Large intestine (tissue), 3 donors: Measurements from ENCODE around the gene DNAH9. TPM values are rescaled to one million over a fixed set of nuclear protein-coding genes. Genes with fewer than 3 reads are reported as not detected.

Source experiments
- DNase-seq, 2 donors: peaks; one replicate each; pipeline versions ENCODE4 v3.0.0 to v3.0.0-alpha.2; 2013
- H3K27ac ChIP-seq: one replicate; pipeline ENCODE4 v1.5.1; 2013; ENCODE audit warnings: low read length
- H3K27me3 ChIP-seq: 2 replicates; pipeline ENCODE4 v1.6.1; 2013; ENCODE audit warnings: low read length; ENCODE audit not compliant: control insufficient read depth, insufficient read depth
- H3K36me3 ChIP-seq: 2 replicates; pipeline ENCODE4 v1.6.1; 2013; ENCODE audit warnings: low read length; ENCODE audit not compliant: control insufficient read depth, insufficient read depth
- H3K4me1 ChIP-seq: one replicate; pipeline ENCODE4 v1.6.1; 2013; ENCODE audit warnings: low read length; ENCODE audit not compliant: control insufficient read depth, insufficient read depth
- H3K4me3 ChIP-seq: one replicate; pipeline ENCODE4 v1.5.1; 2013; ENCODE audit warnings: low read length
- H3K9me3 ChIP-seq: one replicate; pipeline ENCODE4 v1.6.1; 2013; ENCODE audit warnings: mild to moderate bottlenecking, low read depth, low read length, moderate library complexity; ENCODE audit not compliant: control insufficient read depth
- WGBS: methylation state at CpG from one replicate; pipeline ENCODE4 v1.1.5; 2013; ENCODE audit warnings: low lambda C conversion rate; ENCODE audit not compliant: insufficient coverage; 5-methylcytosine and 5-hydroxymethylcytosine counted together
- polyA plus RNA-seq: library from polyadenylated mRNA; unstranded; fragments of 120-200 nt; gene quantifications from one replicate; pipeline ENCODE4 v1.2.1, GENCODE V29; 2013

DNAH9 gene
- polyA plus RNA-seq, 1 donor = 0.28 TPM

DNA sequence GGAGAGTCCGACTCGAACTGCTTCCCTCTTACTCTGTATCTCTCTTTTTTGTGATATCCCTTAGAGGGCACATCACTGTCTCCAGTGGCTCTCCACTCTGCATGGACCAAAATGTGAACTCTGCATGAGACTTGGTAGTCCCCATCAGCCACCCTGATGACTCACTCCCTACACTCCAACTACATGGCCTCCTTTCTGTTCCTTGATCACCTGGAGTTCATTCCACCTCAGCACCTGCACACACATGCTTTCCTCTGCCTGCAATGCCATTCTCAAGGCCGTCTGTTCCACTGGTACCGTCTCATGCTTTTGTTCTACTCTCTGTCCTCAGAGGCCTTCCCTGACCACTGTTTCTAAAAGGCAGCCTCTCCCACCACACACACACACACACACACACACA is 109.3 kb downstream of the DNAH9 start:
- Histone ChIP-seq H3K4me1 (peaks cover 3% of the 10 kb centered on the region), H3K9me3 (no peaks in the 10 kb centered on the region), H3K4me3 (no peak overlapping the region), H3K27ac (no peak overlapping the region), H3K36me3 (no peaks in the 10 kb centered on the region), H3K27me3 (no peaks in the 10 kb centered on the region)
- WGBS = no CpG with 5 or more reads among the region's 4 CpGs
- DNase-seq = peak; percentile 27 to 62

DNA sequence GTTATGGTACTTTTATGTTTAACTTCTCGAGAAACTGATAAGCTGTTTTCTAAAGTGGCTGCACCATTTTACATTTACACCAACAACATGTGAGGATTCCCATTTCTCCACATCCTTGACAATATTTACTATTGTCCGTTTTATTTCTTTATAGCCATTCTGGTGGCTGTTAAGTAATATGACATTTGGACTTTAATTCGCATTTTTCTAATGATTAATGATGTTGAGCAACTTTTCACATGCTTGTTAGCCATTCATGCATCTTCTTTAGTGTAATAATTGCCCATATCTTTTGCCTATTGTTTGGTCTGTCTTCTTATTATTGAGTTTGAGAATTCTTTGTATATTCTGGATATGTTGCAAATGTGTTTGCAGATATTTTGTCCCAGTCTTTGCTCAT is 114.2 kb downstream of the DNAH9 start:
- 0% methylated on average over 1 of the region's 3 CpGs for WGBS
- H3K27me3 ChIP-seq = no peaks in the 10 kb centered on the region
- no peaks in the 10 kb centered on the region for H3K9me3 ChIP-seq
- H3K36me3 ChIP-seq = no peaks in the 10 kb centered on the region
- H3K27ac ChIP-seq = no peak overlapping the region
- H3K4me3 ChIP-seq = no peak overlapping the region
- peak; percentile 31 to 80 for DNase-seq
- H3K4me1 ChIP-seq = no peaks in the 10 kb centered on the region

- Histone ChIP-seq H3K9me3 (no peaks in the 10 kb centered on the region), H3K36me3 (no peaks in the 10 kb centered on the region), H3K27me3 (no peaks in the 10 kb centered on the region), H3K4me1 (no peaks in the 10 kb centered on the region), H3K27ac (no peak overlapping the region), H3K4me3 (no peak overlapping the region)
- DNase-seq = no peak
- WGBS = no CpG with 5 or more reads among the region's 11 CpGs
Measured at GRCh38 chr17:11719203-11719602, 120.9 kb downstream of the DNAH9 start.

DNA sequence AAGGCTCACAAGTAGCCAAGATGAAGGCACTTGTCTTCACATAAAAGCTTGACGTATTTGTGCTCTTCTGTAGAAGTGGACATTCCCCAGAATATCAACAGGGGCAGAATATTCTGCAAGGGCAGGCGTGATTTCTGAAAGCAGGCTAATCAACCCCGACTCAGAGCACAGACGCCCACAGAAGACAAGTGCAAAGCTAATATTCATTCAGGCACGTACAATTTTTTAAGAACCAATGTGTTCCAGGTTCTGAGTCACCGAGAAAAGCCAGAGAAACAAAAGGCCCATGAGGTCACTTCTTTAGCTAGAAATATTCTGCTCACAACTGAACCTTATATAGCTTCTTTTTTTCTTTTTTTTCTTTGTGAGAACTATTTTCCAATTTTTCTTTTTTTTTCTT is 121.6 kb downstream of the DNAH9 start:
- no peak for DNase-seq
- 83% methylated on average over 1 of the region's 6 CpGs for WGBS
- Histone ChIP-seq H3K27ac (no peak overlapping the region), H3K27me3 (no peaks in the 10 kb centered on the region), H3K36me3 (no peaks in the 10 kb centered on the region), H3K4me1 (no peaks in the 10 kb centered on the region), H3K4me3 (no peak overlapping the region), H3K9me3 (no peaks in the 10 kb centered on the region)

- DNase-seq = no peak
- WGBS = 86% methylated on average over 1 of the region's 2 CpGs
- H3K27ac ChIP-seq = no peak overlapping the region
- H3K4me3 ChIP-seq = no peak overlapping the region
- no peaks in the 10 kb centered on the region for H3K36me3 ChIP-seq
- H3K4me1 ChIP-seq = no peaks in the 10 kb centered on the region
- no peaks in the 10 kb centered on the region for H3K9me3 ChIP-seq
- no peaks in the 10 kb centered on the region for H3K27me3 ChIP-seq
Measured at GRCh38 chr17:11720816-11721215, 122.5 kb downstream of the DNAH9 start.

- no peaks in the 10 kb centered on the region for H3K9me3 ChIP-seq
- WGBS = 100% methylated on average over 2 of the region's 3 CpGs
Measured at GRCh38 chr17:11730747-11731146, 132.5 kb downstream of the DNAH9 start.

GRCh38 chr17:11736613-11737312 is 138.5 kb downstream of the DNAH9 start:
- 80% methylated on average over 2 of the region's 15 CpGs for WGBS

More at GRCh38 chr17:11730747-11731146, 132.5 kb downstream of the DNAH9 start:
- no peak for DNase-seq
- no peaks in the 10 kb centered on the region for H3K4me1 ChIP-seq
- no peaks in the 10 kb centered on the region for H3K27me3 ChIP-seq
- H3K27ac ChIP-seq = no peak overlapping the region
- no peaks in the 10 kb centered on the region for H3K36me3 ChIP-seq
- no peak overlapping the region for H3K4me3 ChIP-seq

GRCh38 chr17:11737313-11737679 is 139.0 kb downstream of the DNAH9 start:
- WGBS = no CpG with 5 or more reads among the region's 5 CpGs
- Histone ChIP-seq H3K36me3 (no peaks in the 10 kb centered on the region), H3K27me3 (no peaks in the 10 kb centered on the region), H3K4me1 (no peaks in the 10 kb centered on the region), H3K9me3 (no peaks in the 10 kb centered on the region), H3K27ac (no peak overlapping the region), H3K4me3 (no peak overlapping the region)
- DNase-seq = no peak

More at GRCh38 chr17:11736613-11737312, 138.5 kb downstream of the DNAH9 start:
- no peaks in the 10 kb centered on the region for H3K36me3 ChIP-seq
- no peak overlapping the region for H3K27ac ChIP-seq
- no peak overlapping the region for H3K4me3 ChIP-seq
- H3K4me1 ChIP-seq = no peaks in the 10 kb centered on the region
- H3K27me3 ChIP-seq = no peaks in the 10 kb centered on the region
- no peak for DNase-seq
- no peaks in the 10 kb centered on the region for H3K9me3 ChIP-seq

GRCh38 chr17:11738151-11738550 is 139.9 kb downstream of the DNAH9 start:
- Histone ChIP-seq H3K36me3 (no peaks in the 10 kb centered on the region), H3K27me3 (no peaks in the 10 kb centered on the region), H3K9me3 (no peaks in the 10 kb centered on the region), H3K27ac (no peak overlapping the region), H3K4me3 (no peak overlapping the region), H3K4me1 (no peaks in the 10 kb centered on the region)
- no peak for DNase-seq
- WGBS = no CpG with 5 or more reads among the region's 6 CpGs

DNA sequence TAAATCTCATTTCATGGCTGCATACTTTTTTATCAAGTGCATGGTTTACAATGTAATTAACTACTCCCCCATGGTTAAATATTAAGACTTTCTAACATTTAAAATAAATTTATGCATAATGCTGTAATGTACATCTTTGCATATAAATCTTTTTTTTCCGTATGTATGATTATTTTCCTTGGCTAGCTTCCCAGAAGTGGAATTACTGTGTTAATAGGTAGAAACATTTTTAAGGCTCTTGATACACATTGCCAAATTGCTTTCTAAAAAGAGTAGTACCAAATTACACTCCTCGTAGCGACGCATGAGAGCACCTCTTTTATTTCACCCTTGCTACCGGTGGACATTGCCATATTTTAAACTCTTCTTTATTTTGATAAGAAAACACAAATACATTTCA is 141.1 kb downstream of the DNAH9 start:
- Histone ChIP-seq H3K27ac (no peak overlapping the region), H3K9me3 (no peaks in the 10 kb centered on the region), H3K27me3 (no peaks in the 10 kb centered on the region), H3K36me3 (no peaks in the 10 kb centered on the region), H3K4me3 (no peak overlapping the region), H3K4me1 (no peaks in the 10 kb centered on the region)
- no peak for DNase-seq
- WGBS = 87% methylated on average over 4 of the region's 5 CpGs

DNA sequence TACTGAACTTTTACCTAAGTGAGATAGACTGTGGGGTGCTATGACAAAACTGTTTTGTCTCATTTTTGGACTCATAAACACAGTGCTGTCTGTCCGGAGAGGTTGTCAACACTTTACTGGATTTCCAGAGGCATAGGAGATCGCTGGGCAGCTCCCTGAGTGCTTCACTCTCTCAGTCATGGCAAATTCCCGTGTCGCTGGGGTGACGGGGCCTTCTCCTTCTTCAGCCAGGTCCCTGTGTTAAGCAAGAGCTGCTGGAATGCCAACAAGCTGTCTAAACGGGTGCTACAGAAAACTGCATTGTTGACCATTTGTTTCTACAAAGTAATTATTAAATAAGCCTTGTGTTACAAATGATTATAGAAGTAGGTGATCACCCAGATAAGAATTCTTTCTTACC is 141.6 kb downstream of the DNAH9 start:
- H3K4me1 ChIP-seq = no peaks in the 10 kb centered on the region
- WGBS = no CpG with 5 or more reads among the region's 6 CpGs
- DNase-seq = no peak
- H3K9me3 ChIP-seq = no peaks in the 10 kb centered on the region
- H3K36me3 ChIP-seq = no peaks in the 10 kb centered on the region
- H3K4me3 ChIP-seq = no peak overlapping the region
- no peak overlapping the region for H3K27ac ChIP-seq
- no peaks in the 10 kb centered on the region for H3K27me3 ChIP-seq
